Retina (tissue), 1 donor: Measurements from ENCODE around the gene SH3BP1.

Experiments used
- DNase-seq: peaks from one replicate; pipeline ENCODE4 v3.0.0-alpha.2; 2016

The SH3BP1 gene

GRCh38 chr22:37659897-37660708, 20.6 kb downstream of the SH3BP1 start:
- no peak for DNase-seq

- no peak for DNase-seq
Observed at GRCh38 chr22:37660709-37661045, 21.2 kb downstream of the SH3BP1 start.

GRCh38 chr22:37661160-37661924, 21.9 kb downstream of the SH3BP1 start:
- peak; percentile 79 for DNase-seq

GRCh38 chr22:37662039-37662438, 22.6 kb downstream of the SH3BP1 start:
- no peak for DNase-seq

DNA sequence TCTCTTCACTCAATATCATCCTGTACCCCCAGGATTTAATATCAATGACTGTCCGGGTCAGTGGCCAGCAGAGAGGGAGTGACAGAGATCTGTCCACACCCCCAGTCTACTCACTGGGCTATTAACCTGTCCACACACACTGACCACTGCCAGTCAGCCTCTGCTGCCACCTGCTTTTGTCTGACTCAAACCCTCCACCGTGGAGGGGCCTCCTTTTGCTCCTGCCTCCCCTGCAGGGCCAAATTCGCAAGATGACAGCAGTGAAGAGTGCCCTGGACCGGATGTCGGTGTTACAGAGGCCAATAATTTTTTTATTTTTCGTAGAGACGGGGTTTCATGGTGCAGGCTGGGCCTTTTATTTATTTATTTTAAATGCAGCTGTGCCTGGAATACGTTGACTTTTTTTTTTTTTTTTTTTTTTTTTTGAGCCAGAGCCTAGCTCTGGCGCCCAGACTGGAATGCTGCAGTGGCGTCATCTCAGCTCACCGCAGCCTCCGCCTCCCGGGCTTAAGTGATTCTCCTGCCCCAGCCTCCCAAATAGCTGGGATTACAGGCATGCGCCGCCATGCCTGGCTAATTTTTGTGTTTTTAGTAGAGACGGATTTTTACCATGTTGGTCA, 24.2 kb downstream of the SH3BP1 start:
- no peak for DNase-seq

DNA sequence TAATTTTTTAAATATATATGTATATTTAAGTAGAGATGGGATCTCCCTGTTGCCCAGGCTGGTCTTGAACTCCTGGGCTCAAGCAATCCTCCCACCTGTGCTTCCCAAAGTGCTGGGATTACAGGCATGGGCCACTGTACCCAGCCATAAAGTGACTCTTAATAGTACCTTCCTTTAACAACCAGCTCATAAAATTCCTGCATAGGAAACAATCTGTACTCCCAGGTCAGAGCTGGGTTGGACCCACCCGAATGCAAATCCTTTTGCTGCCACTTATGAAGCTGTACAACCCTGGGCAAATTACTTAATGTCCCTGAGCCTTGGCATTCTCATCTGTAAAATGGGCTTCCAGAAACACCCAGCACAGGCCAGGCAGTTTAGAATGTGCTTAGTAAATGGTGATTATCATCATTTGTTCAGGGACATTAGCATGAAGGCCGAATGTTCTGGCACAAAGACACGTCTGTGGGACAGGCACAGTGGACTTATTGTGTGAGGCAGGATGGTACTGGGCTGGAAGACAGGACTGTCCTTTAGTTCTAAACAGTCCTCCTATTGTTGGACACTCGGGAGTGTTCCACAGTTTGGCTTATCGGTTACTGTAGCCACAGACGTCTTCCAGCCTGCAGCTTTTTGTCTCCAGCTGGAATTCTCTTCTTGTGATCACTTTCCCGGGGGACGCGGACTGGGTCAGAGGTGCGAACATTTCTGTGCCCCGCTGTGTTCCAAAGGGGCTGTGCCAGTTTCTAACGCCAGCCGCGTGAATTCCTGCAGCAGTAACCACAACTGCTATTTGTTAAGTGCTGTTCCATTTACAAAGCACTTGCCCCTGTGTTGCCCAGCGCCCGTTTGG, 25.0 kb downstream of the SH3BP1 start:
- DNase-seq: no peak

- no peak for DNase-seq
Observed at GRCh38 chr22:37665487-37665886, 26.0 kb downstream of the SH3BP1 start.

GRCh38 chr22:37669586-37669985, 30.1 kb downstream of the SH3BP1 start:
- no peak for DNase-seq

GRCh38 chr22:37672206-37672919, 32.9 kb downstream of the SH3BP1 start:
- DNase-seq: no peak

- no peak for DNase-seq
Observed at GRCh38 chr22:37672920-37673455, 33.5 kb downstream of the SH3BP1 start.

GRCh38 chr22:37674248-37674647, 34.8 kb downstream of the SH3BP1 start:
- DNase-seq: no peak

- no peak for DNase-seq
Observed at GRCh38 chr22:37674951-37675929, 35.8 kb downstream of the SH3BP1 start, which contains the start of gene LGALS1. TSS of gene LGALS1 (plus strand) at chr22:37675636. CDS start at chr22:37675703, 67 bp downstream.

- DNase-seq: no peak
Observed at GRCh38 chr22:37675930-37676735, 36.7 kb downstream of the SH3BP1 start.

GRCh38 chr22:37676736-37677492, 37.4 kb downstream of the SH3BP1 start:
- peak; percentile 40 for DNase-seq

DNA sequence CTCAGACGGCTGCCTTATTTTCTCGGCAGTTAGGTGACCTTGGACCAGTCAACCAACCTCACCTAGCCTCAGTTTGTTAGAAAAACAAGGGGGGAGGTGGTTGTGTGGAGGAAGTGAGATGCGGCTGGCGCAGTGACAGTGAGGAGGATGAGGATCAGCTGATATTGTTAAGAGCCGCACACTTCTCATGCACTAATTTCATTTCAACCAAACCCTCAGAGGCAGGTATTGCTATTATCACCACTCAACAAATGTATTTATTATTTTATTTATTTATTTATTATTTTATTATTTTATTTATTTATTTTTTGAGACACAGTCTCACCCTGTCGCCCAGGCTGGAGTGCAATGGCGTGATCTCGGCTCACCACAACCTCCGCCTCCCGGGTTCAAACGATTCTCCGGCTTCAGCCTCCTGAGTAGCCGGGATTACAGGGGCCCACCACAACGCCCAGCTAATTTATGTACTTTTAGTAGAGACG, 38.1 kb downstream of the SH3BP1 start:
- no peak for DNase-seq

- no peak for DNase-seq
Observed at GRCh38 chr22:37678372-37678771, 38.9 kb downstream of the SH3BP1 start.

DNA sequence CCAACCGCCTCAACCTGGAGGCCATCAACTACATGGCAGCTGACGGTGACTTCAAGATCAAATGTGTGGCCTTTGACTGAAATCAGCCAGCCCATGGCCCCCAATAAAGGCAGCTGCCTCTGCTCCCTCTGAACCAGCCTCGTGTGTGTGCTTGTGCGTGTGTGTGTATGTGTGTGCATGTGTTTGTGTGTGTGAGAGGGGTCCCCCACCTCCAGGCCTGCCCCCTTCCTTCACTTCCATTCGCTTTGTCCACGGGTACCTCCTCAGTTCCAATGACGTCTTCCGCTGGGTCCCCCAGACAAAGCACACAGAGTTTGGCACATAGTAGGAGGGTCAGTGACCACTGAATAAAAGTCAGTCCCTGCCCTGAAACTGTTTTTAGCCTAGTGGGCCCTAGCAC, 40.2 kb downstream of the SH3BP1 start:
- DNase-seq: no peak

- no peak for DNase-seq
Observed at GRCh38 chr22:37680191-37680851, 40.9 kb downstream of the SH3BP1 start.
